ENCODE measurements around the gene RCCD1. TPM values are rescaled to one million over a fixed set of nuclear protein-coding genes. Genes with fewer than 3 reads are reported as not detected.
A peak's percentile ranks its signal among the peaks of the same experiment; 100 is the strongest.

RCCD1 gene
- total RNA-seq, 4 donors from 2014 or later, result 12.9 to 25.4 (median 17.9) TPM

- H3K27ac ChIP-seq, result no peak overlapping the region
Measured at GRCh38 chr15:90959028-90959595, 4.4 kb downstream of the RCCD1 start.

GRCh38 chr15:90959894-90960293 lies 5.2 kb downstream of the RCCD1 start:
- no peak overlapping the region for H3K27ac ChIP-seq
- peak in 1 of 2 donors; percentile 64 for DNase-seq (ENCODE audit: low spot score in 2 of 2)

More at GRCh38 chr15:90959028-90959595, 4.4 kb downstream of the RCCD1 start:
- no peak for TF ChIP-seq CTCF (IDR thresholded peaks at IDR 0.05)
- TF ChIP-seq POLR2A (IDR thresholded peaks at IDR 0.05), result no peak
- no peak for TF ChIP-seq POLR2AphosphoS5 (IDR thresholded peaks at IDR 0.05)
- no peak for TF ChIP-seq EP300 (IDR thresholded peaks at IDR 0.05)
- H3K4me1 ChIP-seq, result peaks cover 42% of the 10 kb centered on the region
- WGBS, result 74% methylated on average over 8 of the region's 8 CpGs
- peaks cover 31% of the 10 kb centered on the region for H3K36me3 ChIP-seq
- no peak for DNase-seq (ENCODE audit: low spot score in 2 of 2)
- H3K4me3 ChIP-seq, result no peak overlapping the region
- H3K27me3 ChIP-seq, result no peaks in the 10 kb centered on the region
- no peaks in the 10 kb centered on the region for H3K9me3 ChIP-seq

GRCh38 chr15:90960298-90961091 lies 5.8 kb downstream of the RCCD1 start:
- Histone ChIP-seq H3K4me1 (peaks cover 34% of the 10 kb centered on the region), H3K27ac (no peak overlapping the region), H3K4me3 (no peak overlapping the region), H3K27me3 (no peaks in the 10 kb centered on the region), H3K9me3 (no peaks in the 10 kb centered on the region), H3K36me3 (peaks cover 33% of the 10 kb centered on the region)
- TF ChIP-seq CTCF (IDR thresholded peaks at IDR 0.05) (no peak), EP300 (IDR thresholded peaks at IDR 0.05) (no peak), POLR2A (IDR thresholded peaks at IDR 0.05) (no peak), POLR2AphosphoS5 (IDR thresholded peaks at IDR 0.05) (no peak)
- DNase-seq (ENCODE audit: low spot score in 2 of 2), result no peak
- 59% methylated on average over 16 of the region's 20 CpGs for WGBS

More at GRCh38 chr15:90959894-90960293, 5.2 kb downstream of the RCCD1 start:
- Histone ChIP-seq H3K4me3 (no peak overlapping the region), H3K27me3 (no peaks in the 10 kb centered on the region), H3K36me3 (peaks cover 33% of the 10 kb centered on the region), H3K9me3 (no peaks in the 10 kb centered on the region), H3K4me1 (peaks cover 38% of the 10 kb centered on the region)
- 52% methylated on average over 5 of the region's 5 CpGs for WGBS
- TF ChIP-seq POLR2AphosphoS5 (IDR thresholded peaks at IDR 0.05) (no peak), EP300 (IDR thresholded peaks at IDR 0.05) (no peak), CTCF (IDR thresholded peaks at IDR 0.05) (no peak), POLR2A (IDR thresholded peaks at IDR 0.05) (no peak)

- peaks cover 41% of the 10 kb centered on the region for H3K36me3 ChIP-seq
- no peak for DNase-seq (ENCODE audit: low spot score in 2 of 2)
- TF ChIP-seq CTCF (IDR thresholded peaks at IDR 0.05) (no peak), POLR2A (IDR thresholded peaks at IDR 0.05) (no peak), POLR2AphosphoS5 (IDR thresholded peaks at IDR 0.05) (no peak), EP300 (IDR thresholded peaks at IDR 0.05) (no peak)
- 91% methylated on average over 4 of the region's 4 CpGs for WGBS
- peaks cover 30% of the 10 kb centered on the region for H3K4me1 ChIP-seq
- H3K27ac ChIP-seq, result no peak overlapping the region
- H3K4me3 ChIP-seq, result no peak overlapping the region
- H3K27me3 ChIP-seq, result no peaks in the 10 kb centered on the region
- H3K9me3 ChIP-seq, result no peaks in the 10 kb centered on the region
Measured at GRCh38 chr15:90962021-90962420, 7.3 kb downstream of the RCCD1 start.

GRCh38 chr15:90966262-90966661 lies 11.6 kb downstream of the RCCD1 start:
- H3K4me3 ChIP-seq, result no peak overlapping the region
- TF ChIP-seq CTCF (IDR thresholded peaks at IDR 0.05), result no peak
- no peak for TF ChIP-seq POLR2AphosphoS5 (IDR thresholded peaks at IDR 0.05)
- TF ChIP-seq POLR2A (IDR thresholded peaks at IDR 0.05), result no peak
- TF ChIP-seq EP300 (IDR thresholded peaks at IDR 0.05), result no peak
- 70% methylated on average over 9 of the region's 9 CpGs for WGBS
- peaks cover 42% of the 10 kb centered on the region for H3K36me3 ChIP-seq
- peaks cover 22% of the 10 kb centered on the region for H3K4me1 ChIP-seq
- no peaks in the 10 kb centered on the region for H3K27me3 ChIP-seq
- no peaks in the 10 kb centered on the region for H3K9me3 ChIP-seq
- H3K27ac ChIP-seq, result no peak overlapping the region
- no peak for DNase-seq (ENCODE audit: low spot score in 2 of 2)

Data from suprapubic skin (tissue), 4 donors.